GM18870 (cell line): ENCODE measurements around the gene ACSL6.

ENCODE experiments used
- ATAC-seq: cut with Tn5 transposase; IDR thresholded peaks from one replicate; pipeline ENCODE4 v1.9.1; 2021; ENCODE audit warnings: moderate library complexity; ENCODE audit not compliant: unreplicated experiment

Gene ACSL6

DNA sequence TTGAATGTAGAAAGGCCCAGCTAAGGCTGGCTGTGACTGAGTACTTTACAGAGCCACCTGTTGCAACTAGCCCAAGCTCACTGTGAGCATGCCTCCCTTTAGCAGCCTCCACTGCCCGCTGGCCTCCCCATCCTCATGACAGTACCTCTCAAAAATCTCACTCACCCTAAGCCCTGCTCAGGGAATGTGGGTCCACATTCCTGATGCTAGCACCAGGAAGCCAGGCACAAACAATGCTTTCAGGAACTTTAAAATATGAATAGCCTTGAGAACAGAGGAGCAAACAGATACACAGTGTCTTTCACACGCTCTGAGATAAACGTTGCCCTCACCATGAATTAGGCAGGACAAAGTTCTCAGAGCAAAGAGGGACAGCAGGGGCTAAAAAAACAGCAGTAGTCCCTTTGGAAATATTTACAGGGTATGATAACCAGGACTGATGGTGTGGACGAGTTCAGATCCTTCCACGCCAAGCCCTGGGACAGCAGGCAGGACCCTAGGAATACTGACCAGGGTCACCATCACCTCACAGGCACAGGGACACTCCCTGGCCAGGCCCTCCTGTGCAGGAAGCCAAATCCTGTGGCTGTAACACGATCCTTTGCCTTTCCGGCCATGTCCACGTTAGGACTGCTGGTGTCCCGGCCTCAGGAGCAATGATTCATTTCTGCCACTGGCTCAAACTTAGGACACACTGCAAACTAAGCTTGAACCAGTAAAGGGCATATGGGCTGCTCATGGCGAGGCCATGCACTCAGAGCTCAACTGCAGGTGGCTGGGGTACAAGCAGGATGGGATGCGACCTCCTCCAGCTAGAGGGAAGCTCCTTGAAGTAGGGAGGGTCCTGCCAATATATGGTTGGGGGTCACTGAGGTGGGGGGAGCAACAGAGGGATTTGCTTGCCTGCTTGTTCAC, 9.6 kb downstream of the ACSL6 start:
- ATAC-seq: no peak

DNA sequence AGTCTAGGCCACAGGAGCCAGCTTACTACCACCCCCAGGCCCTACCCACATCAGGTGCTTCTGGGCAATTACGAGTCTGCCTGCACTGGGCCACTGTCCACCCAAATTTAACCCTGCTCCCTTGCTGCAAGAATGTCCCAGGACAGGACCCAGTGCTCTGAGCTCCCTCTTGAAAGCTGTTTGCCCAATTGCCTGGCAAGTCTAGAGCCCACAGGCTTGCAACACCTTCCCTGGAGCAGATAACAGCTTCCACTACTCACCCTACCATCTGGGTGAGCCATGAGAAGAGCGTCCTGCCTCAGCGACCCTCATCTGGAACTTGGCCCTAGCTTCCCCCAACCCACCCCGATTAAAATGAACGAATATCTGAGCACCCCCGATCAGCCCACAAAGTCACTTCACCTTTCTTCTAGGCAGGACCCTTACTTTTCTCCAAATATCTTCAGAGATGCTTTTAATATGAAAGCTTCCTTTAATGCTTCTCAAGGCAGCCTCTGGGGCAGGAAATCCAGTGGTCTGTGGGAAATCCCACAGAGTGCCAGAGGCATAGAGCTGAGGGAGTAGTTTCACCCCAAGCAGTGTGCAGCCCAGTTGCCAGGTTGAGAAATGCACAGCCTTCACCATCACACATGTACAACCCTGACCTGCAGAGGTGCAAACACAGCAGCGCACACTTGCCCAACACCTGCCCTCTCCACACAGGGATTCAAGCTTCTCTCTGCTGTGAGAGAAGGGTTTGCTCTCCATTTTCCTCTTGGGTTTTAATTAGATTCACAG, 10.6 kb downstream of the ACSL6 start:
- no peak for ATAC-seq

DNA sequence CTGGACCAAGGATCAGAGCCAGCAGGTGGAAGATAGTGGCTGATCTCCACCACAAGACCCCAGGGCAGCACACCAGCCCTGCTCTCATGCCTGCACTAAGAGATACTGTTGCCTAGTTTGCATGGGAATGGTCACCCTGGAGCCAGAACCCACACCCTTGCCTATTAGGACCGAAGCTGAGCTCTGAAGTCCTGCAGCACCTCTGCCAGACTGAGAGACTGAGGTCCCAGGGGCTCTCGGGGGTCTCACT, 11.3 kb downstream of the ACSL6 start:
- no peak for ATAC-seq

DNA sequence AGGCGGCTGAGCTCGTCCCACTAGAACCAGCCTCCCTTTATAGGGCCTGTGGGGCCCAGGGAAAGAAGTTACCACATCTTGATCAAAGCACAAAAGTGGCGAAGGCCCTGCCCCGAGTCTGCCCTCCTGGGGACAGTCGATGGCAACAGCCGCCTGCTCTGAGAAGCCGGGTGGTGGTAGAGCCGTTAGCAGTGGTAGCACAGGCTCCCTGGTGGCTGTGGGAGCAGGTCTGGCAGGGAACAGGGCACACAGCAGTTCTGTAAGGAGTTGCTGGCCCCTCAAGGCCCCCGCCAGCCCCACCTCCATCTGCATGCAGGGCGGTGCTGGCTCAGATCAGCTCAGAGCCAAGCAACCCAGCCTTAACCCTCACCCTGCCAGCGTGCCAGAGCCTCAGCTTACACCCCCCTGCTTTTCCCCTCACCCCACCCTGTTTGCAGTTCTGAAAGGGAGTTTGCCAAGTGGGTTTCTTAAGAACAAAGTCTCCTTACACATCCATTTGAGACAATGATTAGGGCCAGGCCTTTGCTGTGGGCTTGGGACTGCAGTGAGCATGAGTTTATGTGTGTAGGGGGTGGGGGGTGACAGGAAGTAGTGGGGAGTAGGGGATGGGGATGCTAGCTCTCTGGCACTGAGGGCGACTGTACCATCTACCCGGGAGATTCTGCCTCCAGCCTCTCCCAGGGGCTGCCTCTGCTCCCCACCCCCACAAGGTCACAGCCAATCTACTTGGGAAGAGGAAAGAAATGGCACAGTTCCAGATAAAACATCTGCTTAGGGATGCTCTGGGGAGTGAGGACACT, 11.8 kb downstream of the ACSL6 start:
- ATAC-seq: no peak

DNA sequence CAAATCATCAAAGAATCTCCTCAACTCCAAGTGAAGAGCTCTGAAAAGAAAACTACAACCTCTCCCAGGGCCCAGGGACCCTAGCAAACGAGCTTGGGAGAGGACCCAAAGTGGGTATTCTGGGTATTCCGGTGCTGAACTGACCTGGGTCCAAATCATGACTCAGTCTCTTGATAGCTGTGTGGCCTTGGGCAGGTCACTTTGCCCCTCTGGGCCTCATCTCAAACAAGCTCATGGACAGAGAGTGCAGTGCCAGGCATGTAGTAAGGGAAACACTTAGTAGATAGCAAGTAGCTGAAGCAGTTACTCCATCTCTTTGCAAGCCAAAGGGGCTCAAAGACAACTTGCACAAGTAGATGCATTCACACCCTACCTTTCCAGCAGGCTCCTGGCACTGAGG, 12.4 kb downstream of the ACSL6 start:
- ATAC-seq: no peak

DNA sequence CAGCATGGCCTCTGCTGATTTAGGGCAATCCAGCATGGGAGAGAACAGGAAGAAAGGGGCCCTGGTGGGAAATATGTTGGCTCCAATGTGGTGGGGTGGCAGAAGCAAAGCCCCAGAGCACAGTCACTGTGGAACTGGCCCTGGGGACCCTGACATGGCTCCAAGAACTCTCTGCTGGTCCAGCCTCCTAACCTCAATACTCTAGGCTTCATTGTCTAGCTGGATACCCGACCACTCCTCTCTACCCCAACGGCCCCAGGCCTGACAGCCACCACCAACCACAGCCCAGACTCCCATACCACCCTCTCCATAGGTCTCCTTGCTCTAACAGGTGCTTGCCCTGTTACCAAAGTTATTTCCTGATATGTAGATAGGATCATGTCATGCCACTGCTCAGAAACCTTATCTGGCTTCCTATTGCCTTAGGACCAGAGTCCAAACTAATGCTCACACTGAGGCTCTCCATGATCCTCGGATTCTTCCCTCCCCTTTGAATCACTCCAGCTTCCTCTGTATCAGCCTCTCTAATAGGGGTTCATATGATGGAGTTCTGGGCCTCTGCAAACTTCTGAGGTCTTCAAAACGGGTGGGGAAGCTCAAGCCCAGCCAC, 12.9 kb downstream of the ACSL6 start:
- no peak for ATAC-seq

- no peak for ATAC-seq
Observed at GRCh38 chr5:131997727-131998117, 13.7 kb downstream of the ACSL6 start.

GRCh38 chr5:131997026-131997726, 14.3 kb downstream of the ACSL6 start:
- ATAC-seq: no peak

DNA sequence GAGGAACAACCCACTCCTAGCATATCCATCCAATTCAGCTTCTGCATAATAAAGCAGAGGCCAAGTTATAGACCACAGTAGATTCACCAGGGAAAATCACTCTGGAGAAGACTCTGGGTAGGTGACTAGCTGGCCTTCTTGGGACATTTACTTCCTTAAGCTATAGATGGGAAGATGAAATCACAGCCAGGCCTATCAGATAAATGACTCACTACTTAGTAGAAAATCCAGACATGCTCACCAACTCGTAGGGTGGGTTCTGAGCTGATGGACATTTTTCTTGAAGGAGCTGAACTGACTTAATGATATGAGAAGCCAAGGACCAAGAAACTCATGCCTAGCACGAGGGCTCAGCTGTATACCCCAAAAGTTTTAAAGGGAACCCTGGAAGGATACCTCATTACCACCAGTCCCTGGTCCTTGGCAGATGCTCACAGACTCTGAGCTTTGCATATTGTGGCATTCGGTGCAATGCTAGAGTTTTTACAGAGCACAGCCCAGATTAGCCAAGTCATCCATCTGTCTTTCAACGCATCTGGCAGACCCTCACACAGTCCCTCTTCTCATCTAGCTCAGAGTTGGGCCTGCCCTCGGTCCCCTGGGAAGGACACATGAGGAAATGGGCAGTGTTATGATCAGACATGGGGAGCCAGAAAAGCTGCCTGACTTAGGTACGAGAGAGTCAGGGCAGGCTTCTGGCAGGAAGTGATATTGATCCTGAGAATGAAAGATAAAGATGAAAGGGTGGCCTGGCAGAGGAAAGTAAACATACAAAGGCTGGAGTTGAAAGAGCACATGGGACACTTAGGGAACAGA, 15.0 kb downstream of the ACSL6 start:
- no peak for ATAC-seq

DNA sequence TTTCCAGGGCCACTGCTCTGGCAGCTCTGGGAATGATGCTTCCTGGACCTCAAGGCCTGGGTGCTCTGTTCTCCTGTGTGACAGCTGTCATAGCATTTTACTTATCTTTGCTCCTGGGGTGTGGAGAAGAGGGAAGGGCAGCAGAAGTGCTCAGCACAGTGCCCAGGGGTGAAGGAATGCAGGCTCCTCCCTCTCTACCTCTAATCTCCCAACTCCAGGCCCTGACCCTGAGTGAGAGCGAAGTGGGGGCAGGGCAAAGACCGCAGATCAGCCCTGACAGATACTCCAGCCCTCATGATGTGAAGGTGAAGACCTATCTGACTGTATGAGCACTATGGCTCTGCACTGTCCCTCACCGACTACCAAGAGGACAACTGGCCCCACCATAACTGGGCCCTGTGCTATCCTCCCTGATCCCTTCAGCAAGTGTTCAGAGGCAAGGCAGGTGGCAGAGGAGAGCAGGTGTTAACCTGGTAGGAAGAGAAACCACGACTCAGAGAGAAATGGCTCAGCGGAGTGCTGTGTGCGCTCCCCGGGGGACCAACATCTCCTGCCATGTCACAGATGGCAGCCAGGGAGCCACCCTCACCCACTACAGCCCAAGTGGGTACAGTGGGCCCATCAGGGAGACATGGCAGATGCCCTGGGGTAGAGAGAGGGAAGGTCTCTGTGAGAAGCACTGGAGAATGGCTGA, 16.8 kb downstream of the ACSL6 start:
- ATAC-seq: no peak

DNA sequence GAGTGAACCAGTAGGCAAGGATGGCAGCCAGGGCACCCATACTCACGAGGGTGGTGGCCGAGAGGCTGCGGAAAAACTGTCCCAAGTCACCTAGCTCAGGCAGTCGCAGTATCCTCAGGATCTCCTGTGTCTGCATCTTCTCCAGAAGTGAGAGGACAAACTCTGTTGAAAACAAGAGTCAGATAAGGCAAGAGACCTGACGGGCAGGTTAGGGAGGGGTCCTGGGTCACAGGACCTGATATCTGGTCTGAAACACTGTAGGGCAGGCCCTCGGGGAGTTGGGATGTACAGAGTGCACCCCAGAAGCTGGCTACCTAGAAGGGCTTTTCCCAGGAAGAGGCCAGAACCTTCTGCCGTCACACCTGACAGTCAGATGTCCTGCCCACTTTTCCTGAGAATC, 17.4 kb downstream of the ACSL6 start:
- ATAC-seq: no peak

DNA sequence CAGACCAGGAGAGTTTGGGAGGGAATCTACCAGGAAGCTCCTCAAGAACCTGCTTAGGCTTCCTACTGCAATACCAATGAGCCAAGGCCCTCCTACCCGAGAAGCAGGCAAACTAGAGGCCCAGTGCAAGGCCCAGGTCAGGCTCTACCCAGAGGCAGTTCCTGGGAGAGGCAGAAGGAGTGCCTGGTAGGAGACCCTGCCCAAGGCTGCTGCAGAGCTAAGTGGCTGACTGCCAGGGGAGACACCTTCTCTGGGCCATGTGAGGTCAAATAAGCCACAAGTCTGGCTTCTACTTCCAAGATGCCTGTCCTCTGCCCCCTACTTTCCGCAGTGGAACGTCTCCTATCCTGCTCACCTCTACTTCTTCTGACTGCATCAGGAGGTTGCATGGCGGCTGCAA, 17.8 kb downstream of the ACSL6 start:
- no peak for ATAC-seq

GRCh38 chr5:131992370-131992769, 19.1 kb downstream of the ACSL6 start:
- ATAC-seq: no peak

DNA sequence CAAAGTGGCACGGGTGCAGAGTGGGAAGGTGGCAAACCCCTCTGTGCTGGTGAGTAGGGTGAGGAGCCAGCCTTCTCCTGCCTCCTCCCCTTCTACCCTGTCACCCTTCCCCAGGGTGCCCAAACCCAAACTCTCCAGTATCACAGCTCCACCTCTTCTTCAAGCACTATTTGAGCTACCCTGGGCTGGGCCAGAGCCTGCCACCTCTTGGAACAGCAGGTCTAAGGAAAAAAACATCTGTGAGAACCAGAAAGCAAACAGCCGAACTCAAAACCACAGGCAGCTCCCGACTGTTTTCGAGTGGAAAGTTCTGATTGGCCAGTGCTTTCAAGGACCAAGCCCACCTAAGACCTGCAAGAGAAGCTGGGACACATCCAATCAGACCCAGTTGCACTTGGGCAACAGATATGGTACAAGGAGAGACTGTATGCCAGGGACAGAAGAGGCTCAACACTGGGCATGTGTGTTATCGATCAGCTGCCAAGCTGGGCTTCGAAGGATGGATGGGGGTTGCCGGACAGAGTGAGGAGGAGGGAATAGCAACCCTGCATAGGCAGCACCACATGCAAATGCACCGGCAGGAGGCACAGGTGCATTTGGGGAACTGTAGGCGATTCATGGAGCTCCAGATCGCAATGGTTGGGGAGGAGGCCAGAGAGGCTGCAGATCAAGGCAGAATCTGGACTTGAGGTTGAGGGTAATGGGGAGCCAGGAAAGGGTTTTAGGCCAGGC, 19.7 kb downstream of the ACSL6 start:
- ATAC-seq: no peak

- ATAC-seq: no peak
Observed at GRCh38 chr5:131990716-131991115, 20.7 kb downstream of the ACSL6 start.

GRCh38 chr5:131988601-131989000, 22.9 kb downstream of the ACSL6 start:
- no peak for ATAC-seq

- ATAC-seq: no peak
Observed at GRCh38 chr5:131987251-131987650, 24.2 kb downstream of the ACSL6 start.

GRCh38 chr5:131986161-131986912, 25.1 kb downstream of the ACSL6 start:
- ATAC-seq: no peak
